ENCODE results near the gene FASN.

DNA sequence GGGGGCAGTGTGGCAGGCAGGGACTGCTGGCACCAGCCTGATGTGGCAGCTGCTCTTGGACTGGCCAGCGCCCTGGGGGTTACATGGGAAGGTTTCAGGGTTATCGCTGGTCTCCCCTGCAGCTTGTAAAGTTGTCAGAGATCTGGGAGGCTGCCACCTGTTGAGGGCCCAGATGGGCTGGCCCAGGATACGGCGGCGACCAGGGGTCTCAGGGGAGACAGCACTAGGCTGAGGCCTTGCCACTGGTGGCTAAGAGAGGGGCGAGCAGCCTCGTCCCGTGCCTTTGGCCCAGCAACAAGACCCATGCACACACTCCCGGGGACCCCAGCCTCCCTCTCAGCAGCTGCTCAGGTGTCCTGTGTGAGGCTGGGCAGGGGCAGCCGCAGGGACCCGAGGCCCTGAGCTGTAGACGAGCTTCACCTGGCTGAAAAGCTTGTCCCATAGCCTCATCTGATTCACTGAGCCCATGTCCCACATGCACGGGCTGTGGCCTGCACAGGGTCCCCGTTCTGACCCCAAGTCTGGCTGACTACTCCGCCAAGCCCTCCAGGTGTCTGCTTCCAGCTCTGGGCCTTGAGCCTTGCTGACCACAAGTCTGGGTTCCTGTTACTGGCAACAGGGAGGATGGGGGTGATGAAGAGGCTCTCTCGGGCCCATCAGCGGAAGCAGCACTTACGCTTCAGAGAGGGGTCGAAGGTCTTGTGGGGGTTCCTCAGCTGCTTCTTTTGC is 38.6 kb downstream of the FASN start:
- TF ChIP-seq, protein P1, sequence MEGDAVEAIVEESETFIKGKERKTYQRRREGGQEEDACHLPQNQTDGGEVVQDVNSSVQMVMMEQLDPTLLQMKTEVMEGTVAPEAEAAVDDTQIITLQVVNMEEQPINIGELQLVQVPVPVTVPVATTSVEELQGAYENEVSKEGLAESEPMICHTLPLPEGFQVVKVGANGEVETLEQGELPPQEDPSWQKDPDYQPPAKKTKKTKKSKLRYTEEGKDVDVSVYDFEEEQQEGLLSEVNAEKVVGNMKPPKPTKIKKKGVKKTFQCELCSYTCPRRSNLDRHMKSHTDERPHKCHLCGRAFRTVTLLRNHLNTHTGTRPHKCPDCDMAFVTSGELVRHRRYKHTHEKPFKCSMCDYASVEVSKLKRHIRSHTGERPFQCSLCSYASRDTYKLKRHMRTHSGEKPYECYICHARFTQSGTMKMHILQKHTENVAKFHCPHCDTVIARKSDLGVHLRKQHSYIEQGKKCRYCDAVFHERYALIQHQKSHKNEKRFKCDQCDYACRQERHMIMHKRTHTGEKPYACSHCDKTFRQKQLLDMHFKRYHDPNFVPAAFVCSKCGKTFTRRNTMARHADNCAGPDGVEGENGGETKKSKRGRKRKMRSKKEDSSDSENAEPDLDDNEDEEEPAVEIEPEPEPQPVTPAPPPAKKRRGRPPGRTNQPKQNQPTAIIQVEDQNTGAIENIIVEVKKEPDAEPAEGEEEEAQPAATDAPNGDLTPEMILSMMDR (conservative IDR thresholded peaks at IDR 0.05; ENCODE audit: low read depth, low read length), result no peak
- TF ChIP-seq CHD1 (IDR thresholded peaks at IDR 0.05; ENCODE audit: low read depth, low read length) (no peak), POLR2A (IDR thresholded peaks at IDR 0.05; ENCODE audit: low read depth, low read length) (no peak), CEBPB (IDR thresholded peaks at IDR 0.05; ENCODE audit: low read depth, low read length) (no peak), BHLHE40 (IDR thresholded peaks at IDR 0.05; ENCODE audit: low read depth, low read length) (no peak), SMC3 (IDR thresholded peaks at IDR 0.05; ENCODE audit: low read depth, low read length) (no peak), FOS (IDR thresholded peaks at IDR 0.05; ENCODE audit: low read depth, low read length) (no peak), NFE2L2 (IDR thresholded peaks at IDR 0.05; ENCODE audit: low read depth, low read length) (no peak)
- TF ChIP-seq, protein P2, sequence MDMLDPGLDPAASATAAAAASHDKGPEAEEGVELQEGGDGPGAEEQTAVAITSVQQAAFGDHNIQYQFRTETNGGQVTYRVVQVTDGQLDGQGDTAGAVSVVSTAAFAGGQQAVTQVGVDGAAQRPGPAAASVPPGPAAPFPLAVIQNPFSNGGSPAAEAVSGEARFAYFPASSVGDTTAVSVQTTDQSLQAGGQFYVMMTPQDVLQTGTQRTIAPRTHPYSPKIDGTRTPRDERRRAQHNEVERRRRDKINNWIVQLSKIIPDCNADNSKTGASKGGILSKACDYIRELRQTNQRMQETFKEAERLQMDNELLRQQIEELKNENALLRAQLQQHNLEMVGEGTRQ (IDR thresholded peaks at IDR 0.05; ENCODE audit: low read depth, low read length), result no peak
